ENCODE results near the gene PRM1. TPM values are rescaled to one million over a fixed set of nuclear protein-coding genes. Genes with fewer than 3 reads are reported as not detected.

Gene PRM1
- total and polyA plus RNA-seq, 2 of the 13 experiments (the other 11 are each of a cell fraction or from before 2014, with no cell fraction given): not detected

GRCh38 chr16:11299865-11300559, 18.9 kb upstream of the PRM1 start (continued):
- TF ChIP-seq ZNF142 (CRISPR knock-in tag; IDR thresholded peaks at IDR 0.05) (no peak), HMGA1 (CRISPR knock-in tag; conservative IDR thresholded peaks at IDR 0.05) (no peak), NFYC (CRISPR knock-in tag; IDR thresholded peaks at IDR 0.05) (no peak), BATF2 (CRISPR knock-in tag; IDR thresholded peaks at IDR 0.05) (no peak), NFE2 (CRISPR knock-in tag; IDR thresholded peaks at IDR 0.05) (no peak), ZNF101 (CRISPR knock-in tag; IDR thresholded peaks at IDR 0.05; ENCODE audit: borderline replicate concordance, low read depth) (no peak), RERE (CRISPR knock-in tag; IDR thresholded peaks at IDR 0.05; ENCODE audit: low read depth) (no peak), ZNF563 (CRISPR knock-in tag; IDR thresholded peaks at IDR 0.05) (no peak), TIGD3 (CRISPR knock-in tag; IDR thresholded peaks at IDR 0.05; ENCODE audit: borderline replicate concordance) (no peak), NRL (CRISPR knock-in tag; IDR thresholded peaks at IDR 0.05; ENCODE audit: borderline replicate concordance) (0 out of 2 replicates have a peak, but pooled peaks have one; percentile 20), ZNF282 (IDR thresholded peaks at IDR 0.05; ENCODE audit: partially characterized antibody) (no peak)
